Adrenal gland (tissue), 5 donors: ENCODE measurements around the gene SFI1.

Experiments used
- CTCF ChIP-seq, 6 experiments: fragments of 450-650 bp in 4 of 6; fragments of 200-600 bp in 2 of 6; sonication (generic) in 1 of 6; IDR thresholded peaks; 1 replicate in 5 of 6; 2 replicates in 1 of 6; pipeline versions ENCODE4 v1.5.1 to v1.8.0; 2016 to 2021; ENCODE audit warnings: antibody characterized with exemption in 6 of 6, mild to moderate bottlenecking in 2 of 6, moderate library complexity in 1 of 6
- POLR2A ChIP-seq, 2 donors: fragments of 450-650 bp; IDR thresholded peaks; one replicate each; pipeline ENCODE4 v1.6.1; 2017; ENCODE audit warnings: antibody characterized with exemption in 2 of 2, mild to moderate bottlenecking in 2 of 2, moderate library complexity in 1 of 2
- donor health status: DM: no; HTN: no; CAD: no.

- no peak for TF ChIP-seq CTCF (IDR thresholded peaks at IDR 0.05)
- TF ChIP-seq POLR2A (IDR thresholded peaks at IDR 0.05): no peak
These were observed 111.4 kb downstream of the SFI1 start for GRCh38 chr22:31607696-31608095.
